HG03064 (cell line): Measurements from ENCODE around the gene HAO1.
"Not testable (repeated sequence)": the region's sequence is repeated elsewhere in the genome, so short reads cannot be mapped to it uniquely, and the experiment has no call there.

Source experiments
- ATAC-seq: cut with Tn5 transposase; IDR thresholded peaks from one replicate; pipeline ENCODE4 v1.9.1; 2021; ENCODE audit warnings: low read depth; ENCODE audit not compliant: unreplicated experiment

Gene HAO1

DNA sequence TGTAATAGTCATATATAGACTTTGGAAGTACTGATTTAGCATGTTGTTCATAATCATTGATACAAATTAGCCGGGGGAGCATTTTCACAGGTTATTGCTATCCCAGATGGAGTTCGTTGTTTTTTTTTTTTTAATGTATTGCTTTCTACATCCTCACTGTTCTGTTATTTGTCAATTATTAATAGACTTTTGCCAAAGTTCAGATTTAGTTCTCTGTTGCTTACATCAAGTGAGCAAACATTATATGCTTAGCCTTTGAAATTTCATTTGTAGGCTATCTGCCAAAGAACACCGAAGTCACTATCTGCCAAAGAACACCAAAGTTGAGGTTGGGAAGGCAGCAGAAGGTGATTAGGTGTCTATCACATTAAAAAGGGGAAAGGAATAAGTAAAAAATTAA is at the start of gene HAO1:
Gene HAO1 (minus strand): TSS at position 118 of the 400 bp plus-strand sequence. CDS start 36 bp downstream, at position 82.
- ATAC-seq: no peak

DNA sequence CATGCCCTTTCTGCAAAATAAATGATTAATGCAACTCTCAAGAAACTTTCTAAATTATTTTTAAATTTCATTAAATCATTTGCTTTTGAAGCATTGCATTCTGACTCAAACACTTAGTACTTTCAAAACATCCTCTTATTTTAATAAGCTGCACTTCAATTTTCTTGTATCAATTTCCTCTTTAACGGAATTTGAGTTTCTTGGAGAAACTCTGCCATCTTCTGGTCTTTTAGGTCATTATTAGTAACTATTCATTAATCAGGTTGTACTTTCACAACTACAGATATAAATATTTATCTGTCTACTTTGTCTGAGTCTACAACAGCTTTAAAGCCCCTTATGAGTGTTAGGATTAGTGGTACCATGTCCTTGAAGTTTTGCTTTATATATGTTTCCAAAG is 49.1 kb upstream of the HAO1 start:
- no peak for ATAC-seq

DNA sequence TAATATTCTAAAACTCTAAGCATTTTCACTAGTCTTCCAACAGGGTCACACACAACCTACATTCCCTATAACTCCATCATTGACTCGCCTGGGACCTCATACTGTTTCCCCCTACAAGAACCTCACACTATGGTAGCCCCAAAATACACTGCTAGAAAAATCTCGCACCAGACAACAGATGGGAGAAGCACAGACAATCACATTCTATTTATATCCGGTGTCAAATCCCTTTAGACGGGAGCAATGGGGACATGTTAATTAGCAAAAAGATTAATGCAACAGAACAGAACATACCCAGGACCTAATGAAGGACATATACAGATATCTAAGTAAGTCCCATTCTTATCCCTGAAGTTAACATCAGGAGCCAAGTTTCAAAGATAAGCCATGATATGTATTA is 45.7 kb upstream of the HAO1 start:
- no peak for ATAC-seq

DNA sequence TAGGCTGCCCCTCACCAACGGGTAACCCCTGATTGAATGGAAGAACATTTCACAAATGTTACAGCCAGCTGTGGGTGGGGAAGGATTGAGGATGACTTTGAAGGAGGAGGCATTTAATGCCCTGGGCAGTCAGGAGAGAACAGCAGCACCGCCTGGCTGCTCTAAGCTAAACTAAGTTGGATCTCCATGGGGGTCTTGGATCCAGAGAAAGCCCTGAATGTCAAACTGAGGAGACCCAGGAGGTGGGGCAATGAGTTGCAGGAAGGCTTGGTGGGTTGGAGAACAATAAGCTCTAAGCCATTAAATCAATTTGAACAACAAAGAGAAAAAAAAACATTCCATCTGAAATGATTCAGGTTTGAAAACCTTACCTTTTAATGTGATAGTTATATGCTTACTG is 43.9 kb upstream of the HAO1 start:
- no peak for ATAC-seq

DNA sequence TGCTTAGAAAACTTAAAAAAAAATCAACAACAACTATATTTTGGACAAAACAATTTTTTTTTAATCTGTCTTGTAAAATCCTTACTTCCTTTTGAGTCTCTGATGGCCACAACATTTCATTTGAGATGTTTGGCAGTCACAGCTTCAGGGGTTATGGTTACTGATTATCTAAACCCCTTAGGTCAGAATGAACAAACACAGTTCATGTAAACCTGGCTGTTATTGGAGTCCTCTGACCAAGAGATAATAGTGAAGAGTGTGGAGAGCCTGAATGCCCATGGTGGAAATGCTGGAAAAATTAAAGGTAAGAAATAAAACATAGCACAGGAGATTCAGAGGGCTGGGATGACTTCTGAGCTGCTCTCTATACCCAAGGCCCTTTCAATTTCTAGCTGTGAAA is 41.1 kb upstream of the HAO1 start:
- ATAC-seq: no peak

DNA sequence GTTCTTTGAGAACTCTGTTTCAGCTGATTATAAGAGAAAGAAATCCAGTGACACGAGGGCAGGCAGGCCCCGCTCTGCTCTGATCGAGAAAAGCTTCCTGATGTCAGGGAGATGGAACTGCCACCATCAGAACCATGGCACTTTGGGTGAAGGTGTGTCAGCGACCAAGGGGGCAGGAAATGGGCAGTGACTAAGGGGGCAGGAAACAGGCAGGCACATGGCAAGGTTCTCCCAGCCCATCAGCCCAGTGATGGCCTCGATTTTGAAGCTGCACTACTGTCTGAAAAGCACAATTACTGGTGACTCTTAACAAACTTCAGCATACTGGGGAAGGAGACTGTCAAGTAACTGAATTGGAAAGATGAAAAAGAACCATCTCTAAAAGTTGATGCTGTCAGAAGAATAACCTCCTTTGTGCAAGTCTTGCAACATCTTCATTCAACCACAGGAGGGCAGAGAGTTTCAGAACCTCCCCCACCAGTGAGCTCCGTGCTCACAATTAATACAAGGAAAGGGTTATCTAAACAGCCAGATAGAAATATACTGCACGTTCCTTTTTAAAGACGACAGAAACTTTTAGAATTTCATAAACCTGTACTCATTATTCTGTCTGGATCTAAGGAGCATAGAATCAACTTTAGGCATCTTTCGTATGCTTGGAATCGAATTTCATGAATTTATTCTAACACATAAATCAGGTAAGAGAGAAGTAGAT is 40.2 kb upstream of the HAO1 start:
- ATAC-seq: no peak

DNA sequence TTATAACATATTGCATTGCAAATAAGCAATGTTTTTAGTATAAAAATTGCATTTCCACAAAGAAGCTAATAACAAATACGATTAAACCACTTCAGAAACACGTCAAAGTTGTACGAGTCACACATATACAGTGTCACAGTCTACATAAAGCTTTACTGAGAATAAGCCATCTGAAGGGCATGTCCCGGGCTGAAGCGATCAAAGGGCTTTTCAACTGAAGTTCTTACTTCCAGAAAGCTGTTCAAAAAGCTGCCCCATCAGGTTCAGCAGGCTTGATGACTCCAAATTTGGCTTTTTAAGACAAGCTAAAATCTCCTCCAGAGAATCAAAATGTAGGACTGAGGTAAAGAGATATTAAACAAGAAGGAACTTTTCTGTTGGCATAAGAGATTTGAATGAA is 37.5 kb upstream of the HAO1 start:
- no peak for ATAC-seq

DNA sequence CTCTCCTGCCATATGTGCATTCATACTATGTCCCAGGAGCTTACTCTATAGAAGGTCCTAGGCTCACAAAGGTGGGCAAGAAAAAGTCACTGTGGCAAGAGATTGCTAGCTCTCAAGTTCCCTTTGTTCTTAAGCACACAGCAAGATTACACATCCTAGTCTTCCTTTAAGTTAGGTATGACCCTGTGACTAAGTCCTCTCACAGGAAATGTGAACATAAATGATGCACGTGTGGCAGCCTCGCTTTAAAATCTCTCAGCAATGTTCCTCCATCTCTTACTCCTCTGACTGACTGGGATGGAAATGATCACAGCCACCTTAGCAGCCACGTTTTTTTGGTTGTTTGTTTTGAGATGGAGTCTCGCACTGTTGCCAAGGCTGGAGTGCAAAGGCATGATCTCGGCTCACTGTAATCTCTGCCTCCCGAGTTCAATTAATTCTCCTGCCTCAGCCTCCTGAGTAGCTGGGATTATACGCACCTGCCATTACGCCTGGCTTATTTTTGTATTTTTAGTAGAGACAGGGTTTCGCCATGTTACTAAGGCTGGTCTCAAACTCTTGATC is 35.7 kb upstream of the HAO1 start:
- ATAC-seq: no peak

DNA sequence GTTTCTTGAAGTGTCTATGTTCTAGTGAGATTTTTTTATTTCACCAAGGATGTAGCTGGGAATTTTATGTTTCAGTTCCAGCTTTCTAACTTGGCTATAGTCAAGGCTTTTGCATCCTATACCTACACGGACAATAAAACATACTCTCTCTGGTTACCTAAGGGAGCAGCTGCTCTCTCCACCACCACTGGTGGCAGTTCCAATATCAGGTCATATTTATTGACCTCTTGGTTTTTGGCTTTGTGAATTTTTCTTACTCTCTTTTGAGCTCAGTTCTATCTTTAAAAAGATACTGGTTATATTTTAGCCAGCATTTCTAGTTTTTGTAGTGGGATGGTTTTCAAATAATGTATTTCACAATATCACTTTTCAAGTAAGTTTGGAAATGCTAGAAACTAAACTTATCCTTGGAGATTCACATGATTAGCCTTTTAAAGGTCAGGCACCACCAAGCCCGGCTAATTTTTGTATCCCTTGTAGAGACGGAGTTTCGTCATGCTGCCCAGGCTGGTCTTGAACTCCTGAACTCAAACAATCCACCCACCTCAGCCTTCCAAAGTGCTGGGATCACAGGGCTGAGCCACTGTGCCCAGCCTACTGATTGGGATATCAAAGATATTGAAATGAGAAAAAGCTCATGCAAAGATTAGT is 34.7 kb upstream of the HAO1 start:
- no peak for ATAC-seq

DNA sequence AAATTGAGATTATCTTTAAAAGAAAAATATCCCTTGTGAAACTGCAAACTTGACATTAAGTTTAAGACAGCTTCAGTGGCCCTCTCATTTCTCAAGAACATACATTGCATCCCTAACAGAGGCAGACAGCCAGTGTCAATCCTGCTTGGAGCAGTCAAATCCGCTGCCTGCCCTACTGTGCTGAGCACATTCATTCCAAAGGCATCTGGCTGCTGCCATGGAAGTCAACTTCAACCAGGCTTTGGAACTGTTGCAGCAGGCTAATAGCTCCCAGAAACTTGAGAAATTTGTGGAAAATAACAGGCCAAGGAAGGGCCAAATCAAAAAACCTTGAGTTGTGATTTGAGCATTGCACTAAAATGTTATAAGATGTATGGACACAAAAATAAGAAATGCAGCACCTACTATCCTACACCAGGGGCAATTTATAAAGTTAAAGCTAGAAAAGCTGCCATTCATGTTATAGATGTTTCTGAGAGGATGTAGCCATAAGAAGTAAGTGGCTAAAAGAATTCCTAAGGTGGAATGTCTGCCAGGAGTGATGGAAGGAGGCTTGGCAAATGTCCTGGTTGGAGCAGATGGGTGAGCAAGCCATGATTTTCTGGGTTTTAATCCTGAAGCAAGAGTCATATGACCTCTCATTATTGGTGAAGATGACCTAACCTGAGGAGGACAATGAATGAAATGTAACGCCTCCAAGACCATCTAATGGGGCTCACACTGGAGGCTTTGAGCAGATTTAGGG is 31.4 kb upstream of the HAO1 start:
- no peak for ATAC-seq

DNA sequence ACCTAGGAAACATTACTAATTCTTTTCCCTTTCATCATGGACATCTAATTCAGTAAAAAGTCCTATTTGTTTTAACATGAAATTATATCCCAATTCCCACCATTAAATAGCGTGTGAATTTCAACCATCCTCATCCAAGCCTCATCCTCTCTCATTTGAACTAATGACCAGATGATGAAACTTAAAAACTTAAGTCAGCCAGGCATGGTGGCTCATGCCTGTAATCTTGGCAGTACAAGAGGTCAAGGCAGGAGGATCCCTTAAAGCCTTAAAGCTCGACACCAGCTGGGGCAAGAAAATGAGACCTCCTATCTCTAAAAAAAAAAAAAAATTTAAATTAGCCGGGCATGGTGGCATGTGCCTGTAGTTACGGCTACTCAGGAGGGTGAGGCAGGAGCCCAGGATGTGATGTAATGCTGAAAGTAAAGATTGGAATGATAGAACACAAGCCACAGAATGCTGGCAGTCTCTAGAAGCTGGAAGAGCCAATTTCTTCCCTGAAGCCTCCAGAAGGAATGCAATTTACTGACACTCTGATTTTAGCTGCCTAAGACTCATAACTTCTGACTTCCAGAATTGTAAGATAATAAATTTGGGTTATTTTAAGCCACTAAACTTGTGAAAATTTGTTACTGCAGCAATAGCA is 27.1 kb upstream of the HAO1 start:
- no peak for ATAC-seq

DNA sequence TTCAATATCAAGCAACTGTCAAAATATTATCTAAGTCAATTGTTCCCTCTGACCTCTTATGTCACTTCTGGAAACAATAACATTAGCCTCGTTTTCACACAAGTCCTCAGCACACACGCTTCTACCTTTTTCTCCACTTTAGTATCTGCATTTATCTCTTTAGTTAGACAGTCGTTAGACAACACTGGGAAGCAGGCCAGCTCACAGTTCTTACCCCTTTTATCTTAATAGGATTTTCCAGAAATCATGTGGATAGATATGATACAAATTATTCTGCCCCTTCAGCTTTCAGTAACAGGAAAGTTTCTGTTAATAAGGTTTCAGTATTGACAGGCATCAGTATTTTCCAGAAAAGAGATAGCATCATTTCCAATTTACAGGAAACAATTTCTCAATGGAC is 25.9 kb upstream of the HAO1 start:
- no peak for ATAC-seq

DNA sequence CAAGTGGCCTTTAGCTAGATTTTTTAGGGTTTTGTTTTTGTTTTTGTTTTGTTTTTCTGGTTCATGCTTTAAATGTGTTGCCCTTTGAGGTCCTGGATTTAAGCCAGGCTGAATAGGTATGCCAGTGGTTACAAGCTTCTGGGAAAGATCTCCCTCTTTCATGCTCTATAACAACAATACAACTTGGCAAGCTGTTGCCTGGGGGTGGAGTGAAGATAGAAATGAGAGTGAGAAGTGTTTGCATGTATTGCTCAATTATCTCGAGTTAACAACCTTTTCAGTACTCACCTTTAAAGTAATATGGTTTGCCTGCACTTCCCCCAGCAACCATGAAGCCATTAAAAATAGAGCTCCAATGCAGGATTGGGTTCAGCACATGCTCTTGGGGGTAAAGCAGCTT is 19.2 kb upstream of the HAO1 start:
- no peak for ATAC-seq

DNA sequence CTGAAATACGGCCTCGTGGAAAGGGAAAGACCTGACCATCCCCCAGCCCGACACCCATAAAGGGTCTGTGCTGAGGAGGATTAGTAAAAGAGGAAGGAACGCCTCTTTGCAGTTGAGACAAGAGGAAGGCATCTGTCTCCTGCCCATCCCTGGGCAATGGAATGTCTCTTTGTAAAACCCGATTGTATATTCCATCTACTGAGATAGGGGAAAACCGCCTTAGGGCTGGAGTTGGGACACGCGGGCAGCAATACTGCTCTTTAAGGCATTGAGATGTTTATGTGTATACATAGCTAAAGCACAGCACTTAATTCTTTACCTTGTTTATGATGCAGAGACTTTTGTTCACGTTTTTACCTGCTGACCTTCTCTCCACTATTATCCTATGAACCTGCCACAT is 16.3 kb upstream of the HAO1 start:
- ATAC-seq: not testable (repeated sequence)

DNA sequence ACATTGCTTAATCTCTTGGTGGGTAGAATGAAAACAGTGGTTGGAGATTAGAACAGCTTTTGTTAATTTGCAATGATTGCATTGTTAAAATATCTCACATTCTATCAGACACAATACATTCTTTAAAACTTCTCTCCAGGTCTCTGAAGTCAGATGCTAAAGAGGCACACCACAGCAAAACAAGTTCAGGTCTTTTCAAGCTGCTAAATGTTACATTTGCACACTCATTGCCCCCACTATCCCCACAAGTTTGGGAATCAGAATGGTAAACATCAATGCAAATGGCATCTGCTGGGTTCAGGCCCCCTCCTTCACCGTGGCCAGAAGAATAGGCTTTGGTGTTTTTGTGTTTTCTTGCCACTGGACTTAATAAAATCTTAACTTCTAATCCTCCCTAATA is 10.1 kb upstream of the HAO1 start:
- ATAC-seq: no peak

DNA sequence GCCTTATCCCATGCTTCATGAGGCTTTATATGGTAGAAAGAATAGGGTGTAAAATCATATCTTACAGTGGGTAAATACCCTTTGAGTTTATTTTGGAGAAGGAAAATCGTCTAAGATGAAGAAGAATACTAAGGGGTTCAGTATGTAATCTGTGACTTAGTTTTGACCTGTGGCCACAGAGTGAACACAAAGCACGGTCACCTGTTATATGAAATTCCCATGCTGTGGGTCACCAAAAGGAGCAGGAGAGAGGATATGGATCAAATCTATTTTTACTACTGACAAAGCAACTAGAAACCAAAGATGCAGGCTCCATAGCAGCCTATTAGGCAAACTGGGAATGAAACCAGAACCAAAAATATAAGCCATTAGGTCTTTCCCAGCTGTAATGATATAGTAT is 3.6 kb upstream of the HAO1 start:
- ATAC-seq: no peak

DNA sequence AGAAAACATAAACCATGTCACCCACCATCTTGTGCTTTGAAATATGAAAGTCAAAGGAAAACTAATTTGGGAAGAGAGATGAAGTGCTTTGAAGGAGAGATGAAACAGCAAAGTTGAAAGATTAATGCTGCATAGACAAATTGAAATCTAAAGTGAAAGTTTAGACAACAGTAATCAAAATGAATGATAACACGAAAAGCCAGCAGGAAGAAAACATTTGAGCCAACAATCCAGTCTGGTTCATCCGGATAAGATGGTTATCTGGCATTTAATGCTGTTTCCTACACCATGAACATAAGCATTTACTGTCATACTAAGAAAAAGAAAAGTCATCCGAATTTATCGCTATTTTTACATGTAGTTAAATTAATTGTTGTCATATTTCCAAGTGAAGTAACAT is 595 bp downstream of the HAO1 start:
- no peak for ATAC-seq

DNA sequence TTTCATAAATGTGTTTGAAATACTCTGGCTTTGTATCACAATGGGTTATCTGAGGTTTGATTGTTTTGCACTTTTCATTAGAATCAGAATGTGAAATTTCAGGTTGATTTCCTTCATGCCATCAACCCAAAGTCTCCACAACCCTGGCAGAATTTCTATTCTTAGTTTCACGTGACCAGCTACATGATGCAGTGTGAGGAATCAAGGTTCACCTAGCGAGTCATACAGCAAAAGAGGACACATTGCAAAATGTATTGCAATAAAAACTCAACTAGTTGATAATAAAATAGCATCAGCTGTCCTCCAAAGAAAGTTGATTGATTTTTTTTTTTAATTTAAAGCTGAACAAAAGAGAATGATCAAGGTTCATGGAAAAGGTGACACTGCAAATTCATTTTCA is 2.2 kb downstream of the HAO1 start:
- ATAC-seq: no peak

DNA sequence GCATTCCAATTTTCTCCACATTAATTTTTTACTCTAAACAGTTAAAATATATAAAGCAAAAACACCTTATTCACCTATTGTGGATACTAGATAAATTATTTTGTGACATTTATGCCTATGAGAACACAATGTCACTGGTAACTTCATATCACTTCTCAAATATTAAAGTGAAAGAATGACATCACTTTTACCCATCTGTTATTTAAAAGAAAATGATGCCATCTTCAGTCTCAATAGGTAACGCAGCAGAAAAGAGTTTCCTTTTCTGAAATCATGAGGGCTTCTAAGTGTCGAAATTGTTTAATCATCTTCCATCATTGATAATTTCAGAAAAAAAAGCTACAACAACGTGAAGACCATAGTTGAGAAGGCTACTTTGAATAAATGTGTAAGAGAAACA is 2.9 kb downstream of the HAO1 start:
- ATAC-seq: no peak

DNA sequence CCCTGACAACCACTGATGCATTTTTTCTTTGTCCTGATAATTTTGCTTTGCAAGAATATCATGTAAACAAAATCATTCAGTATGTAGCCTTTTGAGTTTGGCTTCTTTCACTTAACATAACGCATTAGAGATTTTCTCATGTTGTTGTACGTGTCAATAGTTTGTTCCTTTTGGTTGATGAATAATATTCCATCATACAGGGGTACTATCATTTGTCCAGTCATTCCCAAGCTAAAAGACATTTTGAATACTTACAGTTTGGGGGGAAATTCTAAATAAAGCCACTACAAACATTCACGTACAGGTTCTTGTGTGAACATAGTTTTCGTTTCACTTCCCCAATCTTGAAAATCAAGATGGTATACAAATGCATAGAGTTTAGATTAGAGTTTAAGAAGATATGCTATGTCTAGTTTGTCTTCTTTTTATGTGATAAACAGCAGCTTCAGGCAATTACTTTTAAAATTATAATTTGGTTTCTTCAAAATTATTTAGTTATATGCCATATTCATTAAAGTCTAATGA is 5.2 kb downstream of the HAO1 start:
- ATAC-seq: no peak

DNA sequence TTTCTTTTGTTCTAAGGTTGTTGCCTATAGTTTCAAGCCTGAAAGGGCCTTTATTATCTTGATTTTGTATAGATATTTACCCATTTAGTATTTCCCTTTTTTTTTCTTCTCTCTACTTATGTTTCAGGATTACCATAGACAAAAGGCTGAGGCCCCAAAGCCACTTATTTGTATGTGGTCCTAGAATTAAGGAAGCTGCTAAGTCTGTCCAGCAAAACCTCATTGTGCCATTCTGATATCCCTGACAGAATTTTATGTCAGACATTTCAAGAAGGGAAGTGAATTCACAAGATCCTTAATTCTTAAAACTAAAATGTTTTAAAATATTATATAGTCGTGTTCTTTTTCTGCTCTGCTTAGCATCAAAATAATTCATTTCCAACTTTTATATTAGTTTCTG is 6.9 kb downstream of the HAO1 start:
- ATAC-seq: no peak
